Glomerular visceral epithelial cell (primary cell): ENCODE measurements around the gene TM2D3.

Experiments used
- DNase-seq: peaks from one replicate; pipeline ENCODE4 v3.0.0-alpha.2; 2016; ENCODE audit errors: extremely low spot score

The TM2D3 gene

DNA sequence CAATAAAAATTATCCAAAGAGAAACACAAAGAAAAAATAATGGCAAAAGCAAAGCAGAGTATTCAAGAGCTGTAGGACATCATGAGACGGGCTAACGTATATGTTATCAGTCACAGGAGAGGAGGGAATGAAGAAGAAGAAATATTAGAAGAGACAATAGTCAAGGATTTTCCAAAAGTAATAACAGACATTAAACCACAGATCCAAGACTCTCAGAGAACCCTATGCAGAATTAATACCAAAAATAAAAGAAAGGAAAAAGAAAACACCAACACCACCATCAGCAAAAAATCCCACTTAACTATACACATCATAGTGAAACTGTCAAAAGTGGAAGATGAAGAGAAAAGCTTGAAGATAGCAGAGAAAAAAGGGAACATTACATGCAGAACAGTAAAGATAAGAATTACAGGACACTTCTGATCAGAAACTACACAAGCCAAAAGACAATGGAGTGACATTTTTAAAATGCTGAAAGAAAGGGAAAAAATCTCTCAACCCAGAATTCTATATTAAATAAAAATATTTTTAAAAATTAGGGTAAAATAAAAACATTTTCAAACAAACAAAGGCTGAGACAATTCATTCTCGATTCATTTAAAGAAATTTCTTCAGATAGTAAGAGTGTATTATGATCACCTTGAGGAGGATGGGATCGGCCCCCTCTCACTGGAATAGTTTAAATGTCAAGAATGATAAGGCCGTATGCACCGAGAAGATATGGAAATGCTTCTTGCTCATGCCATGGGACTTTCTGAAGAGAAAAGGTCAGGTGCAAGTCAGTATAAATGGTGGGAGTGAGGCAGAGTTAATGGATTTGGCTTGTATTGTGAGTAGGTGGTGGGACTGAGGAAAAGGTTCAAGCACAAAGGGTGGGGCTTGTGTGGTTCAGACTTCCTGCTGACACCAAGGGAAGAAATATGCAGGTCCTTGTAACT lies 28.5 kb downstream of the TM2D3 start:
- DNase-seq = no peak

DNA sequence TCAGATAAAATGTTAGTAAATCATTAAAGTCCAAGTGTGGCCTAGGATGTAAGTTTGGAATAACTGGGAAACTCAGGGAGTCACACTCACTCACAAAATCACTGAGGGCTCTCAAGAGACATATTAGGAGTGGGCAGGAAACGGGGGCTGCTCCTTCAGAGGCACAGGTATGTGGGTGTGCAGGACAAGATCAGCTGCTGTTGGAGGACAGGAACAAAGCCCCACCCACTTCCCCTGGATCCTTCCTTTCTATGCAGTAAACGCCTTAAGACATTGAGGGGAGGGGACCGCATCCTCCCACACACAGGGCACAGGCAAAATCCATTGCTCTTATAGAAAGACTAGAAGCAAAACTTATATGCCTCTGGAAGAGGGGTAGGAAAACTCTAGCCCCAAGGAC lies 30.2 kb downstream of the TM2D3 start:
- no peak for DNase-seq

DNA sequence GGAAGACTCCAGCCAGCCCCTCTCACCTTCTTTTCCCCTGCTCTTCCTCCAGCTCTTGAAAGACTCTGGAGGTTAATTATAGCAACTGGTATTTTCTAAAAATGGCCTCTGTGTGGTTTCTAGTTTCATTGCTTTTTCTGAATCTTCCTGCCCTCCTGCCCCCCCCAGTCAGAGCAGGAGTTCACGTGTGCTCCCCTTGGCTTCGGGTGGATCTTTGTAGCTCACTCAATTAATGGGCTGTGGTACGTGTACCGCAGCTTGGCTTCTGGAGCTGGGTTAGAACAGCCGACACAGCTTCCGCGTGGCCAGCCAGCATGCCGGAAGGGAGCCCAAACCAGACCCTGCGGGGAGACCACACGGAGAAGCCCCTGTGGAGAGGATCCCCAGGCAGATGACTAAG lies 31.5 kb downstream of the TM2D3 start:
- no peak for DNase-seq

DNA sequence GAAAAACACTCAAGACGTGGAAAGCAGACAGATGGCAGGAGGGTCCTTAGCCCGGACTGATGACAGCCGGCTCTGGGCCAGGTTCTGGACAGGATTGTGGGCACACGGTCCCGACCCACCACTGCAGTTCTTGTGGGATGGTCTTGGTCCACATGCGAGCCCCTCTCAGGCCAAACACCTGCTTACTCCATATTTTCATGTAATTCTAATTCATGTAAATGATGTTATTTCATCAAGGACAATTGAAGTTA lies 32.6 kb downstream of the TM2D3 start:
- no peak for DNase-seq

DNA sequence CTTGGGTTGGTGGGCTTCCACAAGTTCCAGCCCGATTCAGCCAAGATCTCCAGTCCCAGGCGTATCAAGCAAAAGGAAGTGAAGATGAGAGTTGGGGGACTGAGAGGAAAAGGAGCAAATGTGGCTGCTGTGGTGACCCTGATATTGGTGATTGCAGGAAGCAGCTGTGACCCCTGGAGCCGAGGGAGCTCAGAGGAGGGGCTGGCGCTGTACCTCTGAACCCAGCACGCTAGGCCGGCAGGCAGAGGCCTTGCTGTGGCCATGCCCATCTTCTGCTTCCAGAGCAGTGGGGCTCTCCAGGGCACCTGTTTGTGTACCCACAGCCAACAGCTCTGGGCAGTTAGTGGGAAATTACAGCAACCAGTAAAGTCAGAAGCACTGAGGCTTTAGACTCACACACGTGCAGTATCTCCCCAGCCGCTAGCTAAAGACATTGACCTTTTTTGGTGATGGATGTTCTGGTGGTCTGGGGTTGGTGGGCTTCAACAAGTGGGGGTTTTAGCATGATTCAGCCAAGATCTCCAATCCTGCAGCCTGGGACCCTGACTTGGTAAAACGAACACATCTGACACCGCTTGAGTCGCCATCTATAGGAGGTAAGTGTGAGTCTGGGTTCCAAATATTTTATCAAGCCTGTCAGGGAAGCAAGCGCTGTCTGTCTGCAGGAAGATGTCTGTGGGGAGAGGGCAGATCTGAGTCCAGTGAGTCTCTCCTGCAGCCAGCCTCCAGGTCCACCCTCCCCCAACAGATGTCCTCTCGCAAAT lies 33.1 kb downstream of the TM2D3 start:
- no peak for DNase-seq

DNA sequence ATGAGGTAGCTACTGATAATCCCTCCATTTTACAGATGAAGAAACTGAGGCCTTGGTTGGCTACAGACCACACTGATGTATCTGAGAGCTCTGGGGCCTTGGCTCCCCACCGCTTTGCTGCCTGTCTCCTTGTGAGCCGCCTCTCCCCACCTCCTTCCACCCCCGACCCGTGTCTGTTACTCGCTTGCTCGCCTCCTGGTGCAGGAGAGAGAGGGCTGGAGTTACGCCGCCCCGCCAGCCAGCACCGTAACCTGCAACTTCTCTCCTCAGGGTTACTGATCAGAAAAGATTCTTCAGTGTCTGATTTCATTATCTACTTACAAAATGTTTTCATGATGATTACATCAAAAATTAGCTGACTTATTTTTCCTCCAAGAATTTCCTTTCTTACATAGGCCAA lies 34.1 kb downstream of the TM2D3 start:
- DNase-seq = no peak

DNA sequence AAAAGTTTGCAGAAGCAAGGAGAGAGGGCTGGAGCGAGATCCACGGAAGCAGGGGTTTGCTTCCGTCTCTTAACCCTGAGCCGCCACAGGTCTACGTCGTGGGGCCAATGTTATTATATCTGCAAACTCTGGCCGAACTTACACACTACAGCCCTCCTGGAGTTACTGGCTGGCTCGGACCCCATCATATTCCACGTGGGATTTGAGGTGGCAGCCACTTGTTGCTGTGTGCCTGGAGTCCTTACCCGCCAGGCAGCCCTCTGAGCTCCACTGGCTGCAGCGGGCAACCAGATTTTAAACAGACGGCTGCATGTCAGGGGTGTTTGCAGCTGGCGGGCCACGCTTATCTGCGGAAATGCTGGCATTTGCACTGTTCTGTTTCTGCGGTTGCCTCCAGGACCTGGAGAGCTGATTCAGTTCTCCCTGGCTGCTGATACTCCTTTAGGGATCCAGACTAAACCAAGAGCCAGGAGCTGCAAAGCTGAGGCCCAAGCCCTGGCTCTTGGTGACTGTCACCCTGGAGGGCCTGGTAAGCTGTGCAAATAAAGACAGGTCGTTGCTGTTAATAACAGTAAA lies 34.7 kb downstream of the TM2D3 start:
- DNase-seq = no peak

DNA sequence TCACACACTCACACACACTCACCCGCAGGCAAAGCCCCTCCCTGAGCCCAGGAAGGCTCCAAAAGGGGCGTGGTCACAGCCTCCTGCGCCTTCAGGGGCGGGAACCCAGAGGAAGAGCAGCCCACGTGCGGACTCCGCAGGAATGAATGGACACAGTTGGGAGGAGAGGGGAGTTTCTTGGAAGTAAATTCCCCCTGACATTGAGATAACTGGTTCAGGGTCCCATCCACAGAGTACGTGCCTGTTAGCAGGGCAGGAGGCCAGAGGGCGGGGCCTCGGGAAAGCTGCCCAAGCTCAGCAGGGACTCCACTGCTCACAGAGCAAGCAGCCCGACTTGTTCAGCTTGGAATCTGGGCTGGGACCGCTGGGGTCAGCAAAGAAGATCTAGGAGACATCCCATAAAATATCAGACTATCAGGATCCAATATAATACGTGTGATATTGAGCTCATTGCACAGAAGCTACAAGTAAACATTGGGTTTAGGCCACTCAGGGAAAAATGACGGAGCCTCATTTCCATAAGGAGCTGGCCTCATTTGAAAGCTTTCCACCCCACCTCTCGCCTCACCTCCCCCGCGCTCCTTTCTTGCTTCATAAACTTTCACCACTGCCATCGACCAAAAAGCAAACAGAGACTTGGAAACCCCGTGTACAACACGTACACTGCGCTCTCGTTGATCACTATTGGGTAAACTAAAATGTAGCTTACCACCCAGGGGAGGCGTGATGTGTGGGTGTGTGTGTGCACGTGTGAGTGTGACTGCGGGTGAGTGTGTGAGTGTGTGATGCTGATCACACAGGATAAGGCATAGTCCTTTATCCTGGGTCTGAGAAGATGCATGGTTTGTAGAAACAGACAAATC lies 36.0 kb downstream of the TM2D3 start:
- peak; percentile 13 for DNase-seq

DNA sequence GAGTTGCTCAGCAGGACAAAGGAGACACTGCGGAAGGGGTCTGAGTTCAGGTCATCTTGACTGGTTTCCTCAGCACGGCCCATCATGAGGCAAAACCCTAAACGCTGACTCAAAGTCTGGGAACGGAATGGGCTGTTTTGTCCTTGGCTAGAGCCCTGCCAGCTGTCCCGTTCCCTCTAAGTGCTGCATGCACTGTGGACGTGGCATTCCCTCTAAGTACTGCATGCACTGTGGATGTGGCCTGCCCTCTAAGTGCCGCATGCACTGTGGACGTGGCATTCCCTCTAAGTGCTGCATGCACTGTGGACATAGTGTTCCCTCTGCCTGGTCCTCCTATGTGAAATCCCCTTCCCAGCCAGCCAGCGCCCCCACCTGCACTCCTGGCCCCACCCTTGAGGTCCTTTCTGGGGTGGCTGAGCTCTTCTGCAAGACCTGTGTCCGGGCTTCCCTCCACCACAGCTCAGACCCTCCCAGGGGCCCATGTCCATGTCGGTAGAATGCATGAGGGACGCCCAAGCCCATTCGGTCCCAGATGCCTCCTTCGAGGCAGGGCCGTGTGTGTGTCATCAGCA lies 36.7 kb downstream of the TM2D3 start:
- no peak for DNase-seq

DNA sequence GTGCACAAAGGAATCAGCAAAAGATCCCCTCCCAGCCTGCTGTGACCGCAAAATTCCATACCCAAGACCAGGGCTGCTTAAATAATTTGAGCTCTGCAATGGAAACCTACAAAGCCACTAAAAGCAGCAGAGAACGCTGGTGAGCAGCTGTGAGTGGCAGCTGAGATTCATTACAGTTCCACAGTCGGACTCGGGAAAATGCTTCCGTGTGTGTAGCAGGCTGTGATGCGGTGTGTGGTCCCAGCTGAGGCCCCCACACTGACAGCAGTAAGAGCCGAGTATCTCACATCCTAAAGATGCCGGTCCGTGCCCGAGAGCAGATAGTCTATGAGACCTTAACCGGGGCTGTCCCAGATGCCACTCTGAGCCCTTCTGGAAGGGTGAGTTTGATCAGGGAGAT lies 37.4 kb downstream of the TM2D3 start:
- no peak for DNase-seq

DNA sequence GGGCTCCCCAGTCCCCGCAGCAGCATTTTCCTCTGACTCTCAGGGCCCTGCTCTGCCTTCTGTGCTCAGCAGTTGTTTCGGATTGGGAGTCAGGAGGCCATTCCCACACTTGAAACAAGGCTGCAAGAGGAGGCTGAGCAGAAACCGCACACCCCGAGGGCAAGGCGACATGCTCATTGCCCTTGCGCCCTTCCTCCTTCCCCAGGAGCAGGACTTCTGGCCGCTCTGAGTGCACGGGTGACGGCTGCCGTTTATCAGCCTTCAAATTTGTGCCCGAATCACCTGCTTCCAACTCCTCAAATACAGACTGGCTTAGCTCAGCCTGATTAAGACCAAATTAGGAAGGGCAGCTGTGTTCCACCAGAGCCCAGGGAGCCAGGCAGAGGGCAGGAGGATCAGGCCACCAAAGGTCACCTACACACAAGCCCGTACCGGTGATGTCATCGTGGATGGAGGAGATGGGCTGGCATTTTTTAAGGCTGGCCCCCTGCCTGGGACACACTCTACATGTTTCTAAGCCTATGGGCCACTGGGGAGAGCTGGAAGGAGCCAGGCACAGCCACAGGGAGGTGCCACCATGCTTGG lies 38.1 kb downstream of the TM2D3 start:
- no peak for DNase-seq

DNA sequence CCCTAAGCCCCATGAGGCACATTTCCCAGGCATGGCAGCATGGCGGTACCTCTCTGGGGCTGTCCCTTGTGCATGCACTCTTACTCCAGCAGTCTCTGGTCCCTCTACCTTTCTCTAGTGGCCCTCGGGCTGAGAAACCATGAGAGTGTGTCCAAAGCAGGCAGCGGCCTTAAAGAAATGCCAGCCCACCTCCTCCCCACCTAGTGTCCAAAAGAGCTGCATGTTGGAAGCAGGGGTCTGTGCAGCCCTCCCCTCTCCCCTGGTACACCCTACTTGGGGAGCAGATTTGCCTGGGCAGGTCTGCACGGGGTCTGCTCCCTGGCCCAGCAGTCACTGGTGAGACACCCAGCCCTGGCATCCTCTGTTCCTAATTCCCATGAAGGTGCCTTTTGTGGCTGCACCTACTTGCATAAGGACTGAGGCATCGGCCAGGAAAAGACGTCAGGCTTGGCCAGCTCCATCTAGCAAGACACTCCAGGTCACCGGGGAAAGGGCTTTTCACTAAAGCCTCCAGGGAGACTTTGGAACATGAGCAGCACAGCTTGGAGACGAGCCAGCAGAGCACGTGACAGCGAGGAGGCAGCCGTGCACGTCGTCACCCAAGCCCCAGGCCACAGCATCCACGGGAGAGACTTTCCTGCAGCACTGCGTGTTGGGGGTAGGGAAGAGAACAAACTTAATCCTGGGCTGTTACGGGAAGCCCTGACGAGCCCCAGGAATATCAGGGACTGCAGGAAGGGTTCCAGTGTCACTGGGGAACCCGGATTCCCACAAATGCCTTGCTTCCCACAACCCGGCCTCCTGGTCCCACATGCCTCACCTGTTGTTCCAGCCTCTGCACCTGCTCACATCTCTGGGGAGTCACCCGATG lies 38.8 kb downstream of the TM2D3 start:
- DNase-seq = peak; percentile 23

DNA sequence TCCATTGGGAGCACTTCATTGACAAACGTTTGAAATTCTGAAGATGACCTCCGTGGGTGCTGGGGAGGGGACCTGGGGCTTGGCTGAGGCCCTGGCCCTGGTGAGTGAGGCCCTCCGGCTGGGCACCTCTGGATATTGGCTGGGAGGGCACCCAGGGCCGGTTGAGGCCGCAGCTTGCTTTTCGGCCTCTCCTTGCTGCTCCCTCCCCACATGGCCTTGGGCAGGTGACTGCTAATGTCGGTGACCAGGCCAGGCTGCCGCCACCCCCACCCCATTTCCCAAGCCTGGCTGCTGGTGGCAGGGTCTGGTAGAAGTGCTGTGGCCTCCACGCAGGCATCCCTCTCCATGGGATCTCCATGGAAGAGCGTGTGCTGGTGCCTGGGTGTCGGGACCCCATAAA lies 39.5 kb downstream of the TM2D3 start:
- no peak for DNase-seq

DNA sequence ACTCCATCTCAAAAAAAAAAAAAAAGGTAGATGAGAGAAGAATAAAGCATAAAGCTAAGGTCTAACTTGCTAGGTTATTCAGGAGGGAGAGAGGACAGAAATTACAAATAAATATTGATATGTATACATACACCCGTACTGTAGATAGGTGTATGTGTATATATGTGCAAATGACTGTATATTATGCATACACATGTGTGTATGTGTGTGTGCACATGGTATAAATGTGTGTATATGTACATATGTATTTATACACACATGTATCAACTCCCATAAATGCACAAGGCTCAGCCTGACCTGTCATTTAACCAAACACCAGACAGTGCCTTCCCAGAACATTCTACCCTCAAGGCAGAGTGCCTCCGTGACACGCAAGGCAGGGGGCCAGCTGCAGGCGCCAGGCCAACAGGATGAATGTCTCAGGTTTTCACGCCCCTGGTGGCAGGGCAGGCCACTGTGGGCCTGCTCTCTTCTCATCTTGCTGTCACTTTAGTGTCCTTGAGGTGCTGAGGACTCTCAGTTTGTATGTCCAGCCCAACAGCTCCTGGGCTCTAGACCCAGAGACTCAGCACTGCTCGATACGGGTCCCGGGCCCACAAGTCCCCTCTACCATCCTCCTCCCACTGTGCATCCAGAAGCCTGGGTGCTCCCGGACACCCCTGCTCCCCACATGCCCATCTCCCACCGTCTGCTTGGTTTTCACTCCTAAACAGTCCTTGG lies 40.4 kb downstream of the TM2D3 start:
- DNase-seq = no peak

DNA sequence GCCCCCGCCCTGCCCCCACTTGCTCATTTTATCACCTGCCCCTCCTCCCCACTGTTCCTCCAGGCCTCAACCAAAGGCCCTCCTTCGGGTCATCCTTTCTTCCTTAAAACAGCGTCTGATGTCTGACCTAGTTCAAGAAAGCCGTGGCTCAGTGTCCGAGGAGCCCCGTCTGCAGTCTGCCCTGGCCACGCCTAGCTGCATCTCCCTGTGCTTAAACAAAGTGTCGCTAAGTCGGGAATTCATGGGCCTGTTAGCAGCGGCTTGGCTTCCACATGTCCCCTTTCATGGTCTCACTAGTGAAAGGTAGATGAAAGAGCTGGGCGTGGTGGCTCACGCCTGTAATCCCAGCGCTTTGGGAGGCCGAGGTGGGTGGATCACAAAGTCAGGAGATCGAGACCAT lies 41.2 kb downstream of the TM2D3 start:
- DNase-seq = no peak

DNA sequence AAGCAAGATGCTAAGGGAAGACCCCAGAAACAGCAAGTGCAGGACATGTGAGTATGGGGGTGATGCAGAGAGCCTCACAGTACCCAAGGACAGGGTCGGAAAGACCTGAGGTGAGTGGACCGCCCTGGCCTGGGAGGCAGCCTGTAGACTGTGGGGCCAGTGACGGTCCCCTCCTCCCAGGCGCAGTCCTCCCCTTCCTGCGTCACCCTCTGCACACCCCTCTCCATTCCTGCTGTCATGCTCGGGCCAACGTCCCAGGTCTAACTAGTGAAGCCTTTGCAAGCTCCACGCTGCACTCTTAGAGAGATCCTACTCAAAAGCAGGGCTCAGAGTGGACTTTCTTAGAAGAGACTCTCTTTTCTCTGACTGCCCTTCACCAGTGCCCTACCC lies 41.6 kb downstream of the TM2D3 start:
- DNase-seq = no peak

DNA sequence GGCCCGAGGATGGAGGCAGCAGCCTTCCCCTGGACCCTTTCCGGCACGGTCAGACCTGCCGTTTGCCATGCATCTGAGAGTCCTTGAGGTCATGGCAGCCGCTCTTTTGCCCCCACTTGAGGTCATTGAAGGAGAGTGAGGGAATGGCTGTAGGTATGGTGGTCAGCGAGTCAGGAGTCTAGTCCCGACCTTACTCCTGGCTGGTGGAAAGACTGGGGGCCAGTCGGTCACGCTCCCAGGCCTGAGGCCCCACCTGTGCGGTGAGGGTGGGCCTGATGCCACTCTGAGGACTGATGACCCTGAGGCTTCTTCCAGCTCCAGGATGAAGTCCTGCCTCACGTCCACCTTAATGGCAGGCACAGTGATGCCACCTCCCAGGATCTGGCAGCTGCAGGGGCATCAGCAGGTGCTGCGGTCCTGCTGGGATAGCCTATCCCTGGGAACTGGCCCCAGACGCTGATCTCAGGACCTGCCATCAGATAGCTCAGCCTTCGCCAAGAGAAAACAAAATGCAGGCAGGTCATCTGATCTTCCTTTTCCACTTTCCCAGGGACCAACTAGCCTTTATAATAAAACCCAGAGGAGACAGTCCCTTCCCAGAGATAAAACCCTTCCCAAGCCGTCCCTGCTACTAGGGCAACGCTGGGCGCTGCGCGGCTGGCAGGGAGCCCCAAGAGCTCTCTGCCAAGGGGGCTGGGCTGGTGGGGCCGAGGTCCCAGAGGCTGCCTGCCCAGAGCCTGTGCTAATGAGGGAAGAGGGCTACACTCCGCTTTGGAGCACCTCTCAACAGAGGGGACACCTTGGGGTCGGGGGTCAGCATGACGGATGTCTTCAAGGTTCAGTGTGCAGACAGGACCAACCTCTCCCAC lies 42.2 kb downstream of the TM2D3 start:
- no peak for DNase-seq

DNA sequence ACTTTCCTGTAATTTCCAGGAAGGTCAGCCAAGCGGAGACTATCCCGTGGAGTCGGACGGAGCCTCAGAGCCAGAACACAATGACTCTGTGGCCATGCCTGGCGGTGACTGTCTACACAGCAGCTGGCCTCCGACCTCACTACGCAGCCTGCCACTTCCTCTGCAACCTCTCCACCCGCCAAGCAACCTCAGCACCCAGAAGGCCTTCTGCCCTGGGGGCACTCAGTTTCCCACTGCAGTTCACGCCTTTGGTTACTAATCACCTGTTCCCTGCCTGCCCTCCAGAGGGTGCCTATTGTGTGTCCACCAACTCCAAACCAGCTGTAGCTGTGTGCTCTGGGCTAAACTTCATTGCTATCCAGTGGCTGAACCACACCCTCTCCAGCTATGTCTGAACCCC lies 44.0 kb downstream of the TM2D3 start:
- DNase-seq = no peak

DNA sequence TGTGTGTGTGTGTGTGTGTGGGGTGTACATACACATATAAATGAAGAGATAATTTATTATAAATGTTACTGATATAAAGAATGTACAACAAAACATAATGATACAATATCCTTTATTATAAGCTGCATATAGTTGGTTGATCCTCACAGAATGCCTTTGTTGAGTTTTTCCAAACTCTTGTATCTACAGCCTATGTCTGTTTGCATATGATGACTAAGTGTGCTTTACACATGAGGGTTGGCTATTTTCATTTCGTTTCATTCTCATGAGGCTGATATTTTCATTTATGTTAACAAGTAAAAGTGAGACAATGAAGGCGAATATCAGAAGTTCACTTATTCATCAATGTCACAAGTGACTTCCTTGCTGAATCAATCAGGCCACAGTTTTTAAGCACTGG lies 45.1 kb downstream of the TM2D3 start:
- DNase-seq = no peak
